Right kidney (tissue), 1 donor: ENCODE measurements around the gene KBTBD8.

ENCODE experiments used
- DNase-seq: peaks from one replicate; pipeline ENCODE4 v3.0.0-alpha.2; 2016

Gene KBTBD8

DNA sequence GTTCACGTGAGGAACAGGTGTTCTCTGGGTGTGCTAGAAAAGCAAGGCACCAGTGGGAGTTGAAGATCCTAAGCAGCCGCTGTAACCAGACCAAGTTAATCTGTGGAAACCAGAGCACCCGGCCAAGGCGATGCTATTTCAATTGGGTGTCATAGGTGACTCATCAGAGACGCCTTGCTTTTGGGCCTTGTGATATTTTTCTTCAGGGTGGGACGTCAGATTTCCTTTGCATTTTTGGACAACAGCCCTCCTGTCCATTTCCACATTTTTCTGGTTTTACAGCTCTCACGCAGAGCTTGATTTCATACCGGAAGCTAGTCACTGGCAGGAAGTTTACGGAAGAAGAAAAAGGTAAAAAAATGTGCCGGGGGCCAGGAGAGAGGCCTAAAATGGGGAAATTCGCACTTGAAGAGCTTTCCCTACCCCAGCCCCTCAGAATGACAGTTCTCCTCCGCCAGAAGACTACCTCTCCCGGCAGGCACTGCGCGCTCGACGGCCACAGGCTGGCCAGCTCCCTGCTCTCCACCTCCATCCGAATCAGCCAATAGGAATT lies 471 bp upstream of the KBTBD8 start:
- DNase-seq = no peak

GRCh38 chr3:66998904-66999235 lies 763 bp downstream of the KBTBD8 start:
- DNase-seq = no peak

- no peak for DNase-seq
These were observed 1.9 kb downstream of the KBTBD8 start for GRCh38 chr3:67000009-67000408.

- DNase-seq = no peak
These were observed 3.2 kb downstream of the KBTBD8 start for GRCh38 chr3:67001086-67001861.

- DNase-seq = no peak
These were observed 7.9 kb downstream of the KBTBD8 start for GRCh38 chr3:67005974-67006373.

DNA sequence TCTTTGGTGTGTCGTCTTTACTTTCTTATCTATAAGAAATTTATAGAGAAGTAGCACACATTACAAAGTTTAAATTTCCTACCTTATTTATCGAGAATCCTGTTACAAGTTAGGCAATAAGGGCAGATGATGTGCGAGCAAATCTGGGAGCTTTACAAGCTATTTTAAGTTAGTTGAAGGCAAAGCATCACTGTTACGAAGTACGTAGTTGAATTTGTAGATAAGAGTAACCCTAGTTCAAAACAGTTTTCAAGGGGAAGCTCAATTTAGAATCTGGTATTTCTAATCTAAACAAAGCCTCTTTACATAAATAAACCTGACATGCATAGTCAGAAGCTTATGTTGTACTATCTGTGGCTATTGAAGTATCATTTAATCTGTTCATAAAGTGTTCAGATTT lies 8.4 kb downstream of the KBTBD8 start:
- no peak for DNase-seq

- DNase-seq = no peak
These were observed 10.3 kb downstream of the KBTBD8 start for GRCh38 chr3:67008388-67008787.

GRCh38 chr3:67009716-67010115 lies 11.6 kb downstream of the KBTBD8 start:
- DNase-seq = no peak

DNA sequence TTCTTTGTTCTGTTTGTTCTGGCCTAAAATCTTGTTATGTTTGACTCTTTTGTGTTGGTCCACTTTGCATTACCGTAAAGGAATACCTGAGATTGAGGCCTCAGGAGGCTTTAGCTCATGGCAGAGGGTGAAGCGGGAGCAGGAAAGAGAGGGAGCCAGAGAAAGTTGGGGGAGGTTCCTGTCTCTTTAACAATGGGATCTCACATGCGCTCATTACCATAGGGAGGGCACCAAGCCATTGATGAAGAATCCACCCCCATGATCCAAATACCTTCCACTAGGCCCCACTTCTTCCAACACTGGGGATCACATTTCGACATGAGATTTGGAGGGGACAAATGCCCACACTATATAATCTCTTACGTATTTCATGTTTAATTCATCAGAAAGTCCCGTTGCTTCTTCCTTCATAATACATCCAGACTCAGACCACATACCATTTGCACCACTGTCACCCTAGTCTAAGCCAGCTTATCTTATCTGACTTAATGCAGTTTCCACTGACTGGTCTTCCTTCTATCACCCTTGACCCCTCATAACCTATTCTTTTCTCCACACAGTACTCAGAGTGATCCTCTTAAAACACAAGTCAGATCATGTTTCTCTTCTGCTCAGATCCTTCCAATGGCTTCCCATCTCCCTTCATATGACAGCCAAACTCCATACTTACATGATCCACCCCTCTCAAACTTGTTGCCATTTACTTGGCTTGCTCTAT lies 13.5 kb downstream of the KBTBD8 start:
- no peak for DNase-seq

- no peak for DNase-seq
These were observed 14.5 kb downstream of the KBTBD8 start for GRCh38 chr3:67012564-67012963.

GRCh38 chr3:67015702-67016484 lies 17.8 kb downstream of the KBTBD8 start:
- DNase-seq = no peak

GRCh38 chr3:67016522-67017080 lies 18.5 kb downstream of the KBTBD8 start:
- no peak for DNase-seq

GRCh38 chr3:67017211-67017610 lies 19.1 kb downstream of the KBTBD8 start:
- no peak for DNase-seq

- no peak for DNase-seq
These were observed 20.1 kb downstream of the KBTBD8 start for GRCh38 chr3:67018105-67018788.

DNA sequence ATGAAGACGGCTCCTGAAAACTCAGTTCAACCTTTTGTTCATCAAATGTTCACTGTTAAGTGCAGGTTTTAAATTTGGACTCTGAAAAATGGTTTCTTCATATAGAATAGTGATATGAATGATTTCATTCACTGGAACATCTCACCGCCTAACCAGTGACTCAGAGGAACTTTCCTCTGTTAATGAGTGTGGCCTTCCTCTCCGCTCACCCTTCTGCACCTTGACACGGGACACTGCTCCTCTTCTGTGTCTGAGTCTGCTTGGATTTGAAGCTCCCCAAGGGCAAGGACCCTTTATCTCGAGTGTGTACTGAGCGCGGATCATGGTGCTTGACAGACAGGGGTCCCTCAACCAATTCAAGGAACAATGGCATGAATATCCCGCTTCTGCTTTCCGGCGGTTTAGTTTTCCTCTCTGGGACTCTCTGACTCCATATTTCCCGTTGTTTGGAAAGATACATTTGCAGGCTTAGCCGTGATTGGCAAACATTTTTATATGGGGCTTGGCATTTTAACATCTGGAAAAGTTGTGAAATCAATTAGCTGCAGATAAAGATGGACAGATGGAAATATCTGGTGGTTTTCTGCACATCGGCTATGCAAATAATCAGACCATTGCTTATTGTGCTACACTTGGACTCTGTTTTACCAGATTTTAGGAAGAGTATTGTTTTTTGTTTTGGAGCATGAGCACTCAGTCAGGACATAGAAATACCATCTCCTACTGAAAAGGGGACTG lies 20.9 kb downstream of the KBTBD8 start:
- no peak for DNase-seq

DNA sequence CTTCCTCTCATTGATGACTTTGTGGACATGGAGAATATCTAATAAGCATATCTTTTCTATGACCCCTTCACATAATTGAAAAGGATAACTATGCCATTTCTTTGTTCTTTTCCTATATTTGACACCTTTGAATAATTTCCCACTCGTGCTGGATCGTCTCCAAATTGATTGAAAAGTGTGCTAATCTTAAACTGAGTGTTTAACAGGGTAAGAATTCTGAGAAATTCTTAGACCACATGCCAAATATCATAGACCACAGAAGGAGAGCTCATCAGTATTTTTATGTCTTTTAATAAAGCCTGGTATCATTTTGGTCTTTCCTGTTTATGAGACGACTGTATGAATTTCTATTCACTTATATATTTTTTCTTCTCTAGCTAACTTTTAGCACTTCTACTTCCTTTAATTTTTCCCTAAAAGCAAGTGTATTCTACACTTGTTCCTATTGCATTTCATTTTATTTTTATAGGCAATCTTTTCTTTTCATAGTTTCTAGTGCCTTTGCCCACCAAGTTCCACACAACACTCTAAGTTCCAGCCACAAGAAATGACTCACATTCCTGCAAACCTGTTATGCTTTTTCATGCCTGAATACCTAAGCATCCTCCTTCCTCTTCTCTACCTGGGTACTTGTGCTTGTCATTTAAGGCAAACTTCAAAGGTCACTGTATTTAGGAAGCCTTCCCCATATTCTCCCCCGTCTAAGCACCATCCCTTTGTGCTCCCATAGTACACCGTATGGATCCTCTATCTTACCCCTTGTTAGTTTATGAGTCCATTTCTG lies 30.1 kb downstream of the KBTBD8 start:
- DNase-seq = no peak

DNA sequence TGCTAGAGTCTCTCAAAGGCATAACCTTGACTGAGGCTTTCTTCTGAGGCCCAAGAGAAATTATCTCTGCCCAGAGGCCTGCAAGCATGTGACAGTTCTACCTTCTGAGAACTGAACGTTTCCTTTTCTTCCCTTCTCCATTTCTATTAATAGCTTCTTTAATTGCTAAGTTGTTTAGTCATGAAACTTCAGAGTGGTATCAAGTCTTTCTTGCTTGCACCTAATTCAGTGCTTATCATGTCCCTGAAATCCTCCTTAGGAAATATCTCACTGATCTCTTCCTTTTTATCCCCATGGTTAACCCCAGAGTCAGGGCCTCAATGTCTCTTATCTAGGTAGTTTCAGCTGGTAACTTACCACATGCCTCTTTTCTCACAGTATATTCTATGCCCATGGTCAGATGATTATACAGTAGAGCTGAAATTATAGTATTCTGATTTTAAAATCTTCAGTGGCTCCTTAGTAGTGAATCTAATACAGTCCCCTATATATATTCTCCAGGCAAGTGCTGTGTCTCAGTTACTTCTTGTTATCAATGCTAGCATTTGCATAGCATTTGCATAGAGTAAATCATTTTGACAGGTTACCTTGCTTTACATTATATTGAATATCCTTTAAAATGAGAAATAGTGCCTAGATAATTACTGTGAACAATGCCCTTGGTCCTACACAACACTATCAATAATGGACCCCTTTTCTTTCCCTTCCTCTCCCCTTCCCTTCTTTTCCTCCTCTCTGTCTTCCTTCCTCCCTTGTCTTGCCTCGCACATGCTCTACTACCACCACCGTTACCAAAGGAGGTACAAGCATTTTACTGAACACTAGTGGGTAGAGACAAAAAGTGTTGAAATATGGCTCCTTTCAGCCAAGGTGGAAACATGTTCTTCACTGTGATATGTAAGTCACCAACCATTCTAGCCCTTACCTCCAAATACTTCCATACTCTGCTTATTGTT lies 33.0 kb downstream of the KBTBD8 start:
- DNase-seq = no peak

- DNase-seq = no peak
These were observed 33.9 kb downstream of the KBTBD8 start for GRCh38 chr3:67031986-67032385.

DNA sequence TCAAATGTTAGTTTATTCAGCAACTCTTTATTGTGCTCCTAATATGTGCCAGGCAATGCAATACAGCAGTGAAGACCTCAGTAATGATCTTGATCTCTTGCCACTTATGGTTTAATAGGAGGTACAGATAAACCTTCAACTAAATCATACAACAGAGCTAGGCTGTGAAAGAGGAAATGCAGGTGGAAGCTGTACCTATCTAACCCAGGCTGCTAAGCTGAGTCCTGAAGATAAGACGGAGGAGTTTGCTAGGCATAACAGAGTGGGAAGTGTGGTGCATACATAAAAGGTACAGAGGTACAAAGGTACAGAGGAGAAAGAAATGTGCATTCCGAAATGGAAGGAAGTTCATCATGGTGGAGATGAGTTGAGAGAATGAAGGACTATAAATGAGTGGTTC lies 35.0 kb downstream of the KBTBD8 start:
- no peak for DNase-seq
